GM19240 (cell line): Measurements from ENCODE around the gene LRRC8A.
"Not testable (repeated sequence)": the region's sequence is repeated elsewhere in the genome, so short reads cannot be mapped to it uniquely, and the experiment has no call there.

Source experiments
- DNase-seq: peaks from one replicate; pipeline ENCODE4 v3.0.0; 2011; ENCODE audit warnings: low spot score; ENCODE audit not compliant: insufficient read length

Gene LRRC8A

DNA sequence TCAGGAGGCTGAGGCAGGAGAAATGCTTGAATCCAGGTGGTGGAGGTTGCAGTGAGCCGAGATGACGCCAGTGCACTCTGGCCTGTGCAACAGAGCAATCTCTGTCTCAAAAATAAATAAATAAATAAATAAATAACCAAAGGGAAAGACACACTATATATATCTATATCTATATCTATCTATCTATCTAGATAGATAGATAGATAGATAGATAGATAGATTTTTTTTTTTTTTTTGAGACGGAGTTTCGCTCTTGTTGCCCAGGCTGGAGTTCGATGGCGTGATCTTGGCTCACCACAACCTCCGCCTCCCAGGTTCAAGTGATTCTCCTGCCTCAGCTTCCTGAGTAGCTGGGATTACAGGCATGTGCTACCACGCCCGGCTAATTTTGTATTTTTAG lies 79.5 kb downstream of the LRRC8A start:
- not testable (repeated sequence) for DNase-seq
